Measurements from ENCODE around the gene PLEKHA7.

- TF ChIP-seq CTCF (IDR thresholded peaks at IDR 0.05 in 4 of 5, conservative IDR thresholded peaks at IDR 0.05 in 1 of 5) (no peak), POLR2A (IDR thresholded peaks at IDR 0.05) (no peak)
These were observed 153.6 kb downstream of the PLEKHA7 start for GRCh38 chr11:16860617-16861016.
